Activated CD4-positive, CD25-positive, alpha-beta regulatory T cell (primary cell): ENCODE measurements around the gene YPEL2.

Source experiments
- DNase-seq, 4 experiments: peaks; one replicate each; lab custom pipeline; 2025; lab: John Stamatoyannopoulos, UW

YPEL2 gene

GRCh38 chr17:59330053-59330942, 1.2 kb upstream of the YPEL2 start:
- DNase-seq = no peak

- DNase-seq = no peak
Observed at GRCh38 chr17:59331929-59332748, 684 bp downstream of the YPEL2 start.

- no peak for DNase-seq
Observed at GRCh38 chr17:59332749-59333377, 1.4 kb downstream of the YPEL2 start.

- no peak for DNase-seq
Observed at GRCh38 chr17:59333836-59334235, 2.4 kb downstream of the YPEL2 start.

GRCh38 chr17:59335685-59336084, 4.2 kb downstream of the YPEL2 start:
- no peak for DNase-seq

- no peak for DNase-seq
Observed at GRCh38 chr17:59337741-59338299, 6.4 kb downstream of the YPEL2 start.

GRCh38 chr17:59338498-59338897, 7.0 kb downstream of the YPEL2 start:
- no peak for DNase-seq

- DNase-seq = no peak
Observed at GRCh38 chr17:59341922-59342321, 10.5 kb downstream of the YPEL2 start.

GRCh38 chr17:59342681-59343131, 11.3 kb downstream of the YPEL2 start:
- DNase-seq = no peak

GRCh38 chr17:59345476-59345875, 14.0 kb downstream of the YPEL2 start:
- no peak for DNase-seq

- DNase-seq = no peak
Observed at GRCh38 chr17:59346341-59346740, 14.9 kb downstream of the YPEL2 start.

- no peak for DNase-seq
Observed at GRCh38 chr17:59346876-59347407, 15.5 kb downstream of the YPEL2 start.

- DNase-seq = no peak
Observed at GRCh38 chr17:59347975-59348391, 16.5 kb downstream of the YPEL2 start.

GRCh38 chr17:59349178-59349577, 17.7 kb downstream of the YPEL2 start:
- DNase-seq = no peak

- DNase-seq = no peak
Observed at GRCh38 chr17:59353106-59353854, 21.8 kb downstream of the YPEL2 start.

GRCh38 chr17:59353936-59354755, 22.7 kb downstream of the YPEL2 start:
- DNase-seq = no peak

GRCh38 chr17:59355030-59355701, 23.7 kb downstream of the YPEL2 start:
- no peak for DNase-seq

- DNase-seq = no peak
Observed at GRCh38 chr17:59355702-59356325, 24.4 kb downstream of the YPEL2 start.

GRCh38 chr17:59356543-59357218, 25.2 kb downstream of the YPEL2 start:
- no peak for DNase-seq
